Tibial nerve (tissue), 4 donors: ENCODE measurements around the gene ZFP2. TPM values are rescaled to one million over a fixed set of nuclear protein-coding genes. Genes with fewer than 3 reads are reported as not detected.

Source experiments
- DNase-seq, 2 donors: peaks; one replicate each; pipeline ENCODE4 v3.0.0-alpha.2; 2019; ENCODE audit warnings: low spot score in 2 of 2
- H3K27ac ChIP-seq, 4 donors: fragments of 200-600 bp; sonication (generic) in 3 of 4; one replicate each; pipeline ENCODE4 v1.5.1; 2017 to 2019; ENCODE audit warnings: mild to moderate bottlenecking in 1 of 4
- H3K27me3 ChIP-seq, 2 donors: fragments of 200-600 bp; sonication (generic) in 1 of 2; one replicate each; pipeline versions ENCODE4 v1.5.1 to v1.6.0; 2017 to 2019
- H3K36me3 ChIP-seq, 3 donors: fragments of 200-600 bp; sonication (generic); one replicate each; pipeline ENCODE4 v1.5.1; 2018 to 2019
- H3K4me1 ChIP-seq, 4 donors: fragments of 200-600 bp; sonication (generic) in 3 of 4; one replicate each; pipeline ENCODE4 v1.5.1; 2017 to 2019
- H3K4me3 ChIP-seq, 4 donors: fragments of 200-600 bp; sonication (generic) in 3 of 4; one replicate each; pipeline ENCODE4 v1.5.1; 2017 to 2019; ENCODE audit warnings: mild to moderate bottlenecking in 1 of 4, moderate library complexity in 1 of 4
- H3K9me3 ChIP-seq, 4 donors: fragments of 200-600 bp; sonication (generic) in 3 of 4; one replicate each; pipeline ENCODE4 v1.5.1; 2017 to 2019
- EP300 ChIP-seq, 2 donors: sonication (generic); formaldehyde crosslinking; IDR thresholded peaks; one replicate each; pipeline ENCODE4 v1.6.1; 2017; ENCODE audit warnings: antibody characterized with exemption in 2 of 2, mild to moderate bottlenecking in 1 of 2
- POLR2A ChIP-seq, 2 donors: fragments of 450-650 bp; IDR thresholded peaks; one replicate each; pipeline ENCODE4 v1.6.1; 2017; ENCODE audit warnings: antibody characterized with exemption in 2 of 2, mild to moderate bottlenecking in 2 of 2, moderate library complexity in 2 of 2
- WGBS, 2 donors: methylation state at CpG; one replicate each; pipeline ENCODE4 v1.1.5; 2018; 5-methylcytosine and 5-hydroxymethylcytosine counted together
- total RNA-seq, 4 donors: library from RNA; depleted of rRNA; stranded (reverse); fragments of >200 nt; gene quantifications; one replicate each; pipeline ENCODE4 v1.1.0, GENCODE V29; 2016
- TF ChIP-seq, protein P1 (sequence below), 5 experiments: fragments of 200-600 bp in 3 of 5; fragments of 450-650 bp in 2 of 5; sonication (generic) in 3 of 5; IDR thresholded peaks; one replicate each; pipeline ENCODE4 v1.5.1; 2016 to 2019; ENCODE audit warnings: antibody characterized with exemption in 5 of 5, mild to moderate bottlenecking in 3 of 5, moderate library complexity in 2 of 5

The ZFP2 gene
- total RNA-seq, 4 donors from 2014 or later = 2.0 to 6.0 (median 2.6) TPM

- TF ChIP-seq, protein P1, sequence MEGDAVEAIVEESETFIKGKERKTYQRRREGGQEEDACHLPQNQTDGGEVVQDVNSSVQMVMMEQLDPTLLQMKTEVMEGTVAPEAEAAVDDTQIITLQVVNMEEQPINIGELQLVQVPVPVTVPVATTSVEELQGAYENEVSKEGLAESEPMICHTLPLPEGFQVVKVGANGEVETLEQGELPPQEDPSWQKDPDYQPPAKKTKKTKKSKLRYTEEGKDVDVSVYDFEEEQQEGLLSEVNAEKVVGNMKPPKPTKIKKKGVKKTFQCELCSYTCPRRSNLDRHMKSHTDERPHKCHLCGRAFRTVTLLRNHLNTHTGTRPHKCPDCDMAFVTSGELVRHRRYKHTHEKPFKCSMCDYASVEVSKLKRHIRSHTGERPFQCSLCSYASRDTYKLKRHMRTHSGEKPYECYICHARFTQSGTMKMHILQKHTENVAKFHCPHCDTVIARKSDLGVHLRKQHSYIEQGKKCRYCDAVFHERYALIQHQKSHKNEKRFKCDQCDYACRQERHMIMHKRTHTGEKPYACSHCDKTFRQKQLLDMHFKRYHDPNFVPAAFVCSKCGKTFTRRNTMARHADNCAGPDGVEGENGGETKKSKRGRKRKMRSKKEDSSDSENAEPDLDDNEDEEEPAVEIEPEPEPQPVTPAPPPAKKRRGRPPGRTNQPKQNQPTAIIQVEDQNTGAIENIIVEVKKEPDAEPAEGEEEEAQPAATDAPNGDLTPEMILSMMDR (IDR thresholded peaks at IDR 0.05) = no peak
- TF ChIP-seq EP300 (IDR thresholded peaks at IDR 0.05) (no peak), POLR2A (IDR thresholded peaks at IDR 0.05) (no peak)
- peaks cover 0 to 100% (median 0%) of the 10 kb centered on the region in 3 donors for H3K36me3 ChIP-seq
- no peak for DNase-seq
- 86 to 98% methylated on average over 11 of the region's 11 CpGs for WGBS, 2 donors
- H3K27me3 ChIP-seq = no peaks in the 10 kb centered on the region
- no peaks in the 10 kb centered on the region for H3K4me1 ChIP-seq
- H3K9me3 ChIP-seq = peaks cover 13 to 100% (median 62%) of the 10 kb centered on the region in 4 donors
- no peak overlapping the region for H3K27ac ChIP-seq
- H3K4me3 ChIP-seq = no peak overlapping the region
Measured at GRCh38 chr5:178931846-178932760, 36.4 kb downstream of the ZFP2 start.

DNA sequence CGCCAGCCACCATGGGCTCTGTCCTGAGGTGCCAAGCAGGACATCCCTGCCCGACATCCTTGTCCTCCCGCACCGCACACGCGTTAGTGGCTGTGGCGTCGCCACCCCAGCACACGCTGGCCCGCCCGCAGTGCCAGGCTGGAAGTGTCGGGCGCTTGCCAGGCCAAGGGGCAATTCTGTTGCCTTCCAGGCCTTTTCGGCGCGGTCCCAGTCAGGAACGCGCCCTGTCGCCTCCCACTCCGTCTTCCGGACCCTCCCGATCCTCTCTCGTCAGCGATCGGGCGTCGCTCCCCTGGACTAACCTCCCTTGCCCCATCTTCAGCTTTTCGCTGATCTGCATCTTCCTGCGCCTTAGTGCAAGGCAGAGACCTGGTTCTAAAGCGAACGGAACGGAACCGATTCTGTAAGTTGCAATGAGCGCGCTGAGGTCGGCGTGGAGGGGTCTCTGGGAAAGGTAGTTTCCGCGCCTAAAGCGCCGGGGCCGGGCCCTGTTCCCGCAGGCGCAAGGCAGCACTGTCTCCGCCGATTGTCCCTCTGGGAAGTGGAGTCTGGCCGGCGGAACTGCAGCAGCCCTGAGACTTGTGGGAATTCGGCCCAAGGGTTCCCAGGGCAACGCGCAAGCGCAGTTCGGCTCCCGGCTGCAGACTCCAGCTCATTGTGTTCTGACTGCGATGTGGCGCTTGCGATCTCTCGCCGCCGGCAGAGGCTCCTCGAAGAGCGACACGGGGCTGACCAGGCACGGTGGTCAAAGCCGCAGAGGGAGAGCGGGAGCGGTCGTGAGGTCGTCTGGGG is 45.1 kb downstream of the ZFP2 start, which contains the start of gene ZNF454:
TSS of gene ZNF454 (plus strand) at position 630 of the 792 bp plus-strand sequence. CDS start 1,594 bp downstream, outside the sequence.
- Histone ChIP-seq H3K36me3 (peaks cover 0 to 70% (median 0%) of the 10 kb centered on the region in 3 donors), H3K27ac (peak within 1 kb of the TSS in 3 of 4 donors; percentile 40 to 77 (median 74)), H3K9me3 (peaks cover 0 to 84% (median 24%) of the 10 kb centered on the region in 4 donors), H3K4me3 (peak within 1 kb of the TSS; percentile 53 to 68 (median 61)), H3K4me1 (peaks cover 0 to 14% (median 0%) of the 10 kb centered on the region in 4 donors), H3K27me3 (no peaks in the 10 kb centered on the region)
- 4 to 5% methylated on average over 43 to 63 of the region's 69 CpGs for WGBS, 2 donors
- peak; percentile 62 to 67 for DNase-seq
- TF ChIP-seq, protein P1 (IDR thresholded peaks at IDR 0.05) = no peak
- TF ChIP-seq POLR2A (IDR thresholded peaks at IDR 0.05) (peak in 1 of 2 donors; percentile 23), EP300 (IDR thresholded peaks at IDR 0.05) (peak in 1 of 2 donors; percentile 82)

- WGBS, 2 donors = 1 to 4% methylated on average over 19 to 21 of the region's 23 CpGs
- H3K4me3 ChIP-seq = peak overlapping the region; percentile 53 to 68 (median 61)
- H3K27ac ChIP-seq = peak overlapping the region in 3 of 4 donors; percentile 37 to 77 (median 60)
- peaks cover 0 to 70% (median 0%) of the 10 kb centered on the region in 3 donors for H3K36me3 ChIP-seq
- no peaks in the 10 kb centered on the region for H3K27me3 ChIP-seq
- H3K4me1 ChIP-seq = peaks cover 0 to 14% (median 0%) of the 10 kb centered on the region in 4 donors
- peaks cover 0 to 84% (median 20%) of the 10 kb centered on the region in 4 donors for H3K9me3 ChIP-seq
- no peak for DNase-seq
- TF ChIP-seq EP300 (IDR thresholded peaks at IDR 0.05) (no peak), POLR2A (IDR thresholded peaks at IDR 0.05) (no peak)
- TF ChIP-seq, protein P1 (IDR thresholded peaks at IDR 0.05) = no peak
Measured at GRCh38 chr5:178941361-178941760, 45.6 kb downstream of the ZFP2 start.

GRCh38 chr5:178965465-178966055 is 69.8 kb downstream of the ZFP2 start:
- no peak overlapping the region for H3K27ac ChIP-seq
- TF ChIP-seq EP300 (IDR thresholded peaks at IDR 0.05) (no peak), POLR2A (IDR thresholded peaks at IDR 0.05) (no peak)
- TF ChIP-seq, protein P1 (IDR thresholded peaks at IDR 0.05) = no peak
- H3K27me3 ChIP-seq = no peaks in the 10 kb centered on the region
- no peaks in the 10 kb centered on the region for H3K4me1 ChIP-seq
- no peak for DNase-seq
- H3K9me3 ChIP-seq = peaks cover 9 to 100% (median 53%) of the 10 kb centered on the region in 4 donors
- peaks cover 0 to 82% (median 0%) of the 10 kb centered on the region in 3 donors for H3K36me3 ChIP-seq
- WGBS, 2 donors = 94 to 97% methylated on average over 5 of the region's 5 CpGs
- no peak overlapping the region for H3K4me3 ChIP-seq
